Choroid plexus epithelial cell (primary cell): ENCODE data around the gene SCNN1G.

ENCODE experiments used
- DNase-seq: peaks from one replicate; pipeline ENCODE4 v3.0.0-alpha.2; 2010; ENCODE audit warnings: low read depth
- H3K4me3 ChIP-seq: 2 replicates; pipeline ENCODE4 v1.5.1; 2011; ENCODE audit warnings: low read depth, mild to moderate bottlenecking, control low read depth, low read length, moderate library complexity
- TF ChIP-seq, protein P1 (sequence below): conservative IDR thresholded peaks from 2 replicates; pipeline ENCODE4 v1.5.1; 2011; ENCODE audit warnings: low read depth, mild to moderate bottlenecking, control low read depth, inconsistent platforms, low read length, moderate library complexity

Gene SCNN1G

DNA sequence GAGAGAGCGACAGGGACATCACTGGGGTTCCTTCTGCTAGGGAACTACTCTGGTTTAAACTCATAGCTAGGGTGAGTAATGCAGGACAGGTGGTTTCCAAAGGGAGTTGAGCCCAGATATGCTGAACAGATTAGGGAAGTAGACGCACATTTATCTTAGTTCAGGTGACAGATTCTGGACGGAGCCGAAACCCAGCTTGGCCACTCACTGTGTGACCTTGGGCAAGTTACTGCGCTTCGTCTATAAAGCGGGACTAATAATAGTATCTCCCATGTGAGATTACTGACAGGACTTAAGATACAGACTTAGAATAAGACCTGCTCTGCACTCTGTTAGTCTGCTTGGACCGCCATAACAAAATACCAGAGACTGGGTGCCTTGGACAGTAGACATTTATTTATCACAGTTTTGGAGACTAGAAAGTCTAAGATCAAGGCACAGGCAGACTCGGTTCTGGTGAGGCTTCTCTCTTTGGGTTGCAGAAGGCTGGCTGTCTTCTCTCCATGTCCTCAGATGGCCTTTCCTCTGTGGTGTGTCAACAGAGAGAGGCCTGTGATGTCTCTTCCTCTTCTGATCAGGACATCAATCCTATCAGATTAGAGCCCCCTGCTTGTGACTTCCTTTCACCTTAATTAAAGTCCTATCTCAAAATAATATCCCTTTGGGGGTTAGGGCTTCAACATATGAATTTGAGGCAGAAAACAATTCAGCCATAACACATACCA is 12.1 kb downstream of the SCNN1G start:
- TF ChIP-seq, protein P1, sequence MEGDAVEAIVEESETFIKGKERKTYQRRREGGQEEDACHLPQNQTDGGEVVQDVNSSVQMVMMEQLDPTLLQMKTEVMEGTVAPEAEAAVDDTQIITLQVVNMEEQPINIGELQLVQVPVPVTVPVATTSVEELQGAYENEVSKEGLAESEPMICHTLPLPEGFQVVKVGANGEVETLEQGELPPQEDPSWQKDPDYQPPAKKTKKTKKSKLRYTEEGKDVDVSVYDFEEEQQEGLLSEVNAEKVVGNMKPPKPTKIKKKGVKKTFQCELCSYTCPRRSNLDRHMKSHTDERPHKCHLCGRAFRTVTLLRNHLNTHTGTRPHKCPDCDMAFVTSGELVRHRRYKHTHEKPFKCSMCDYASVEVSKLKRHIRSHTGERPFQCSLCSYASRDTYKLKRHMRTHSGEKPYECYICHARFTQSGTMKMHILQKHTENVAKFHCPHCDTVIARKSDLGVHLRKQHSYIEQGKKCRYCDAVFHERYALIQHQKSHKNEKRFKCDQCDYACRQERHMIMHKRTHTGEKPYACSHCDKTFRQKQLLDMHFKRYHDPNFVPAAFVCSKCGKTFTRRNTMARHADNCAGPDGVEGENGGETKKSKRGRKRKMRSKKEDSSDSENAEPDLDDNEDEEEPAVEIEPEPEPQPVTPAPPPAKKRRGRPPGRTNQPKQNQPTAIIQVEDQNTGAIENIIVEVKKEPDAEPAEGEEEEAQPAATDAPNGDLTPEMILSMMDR, result no peak
- H3K4me3 ChIP-seq, result no peak overlapping the region
- DNase-seq, result no peak

DNA sequence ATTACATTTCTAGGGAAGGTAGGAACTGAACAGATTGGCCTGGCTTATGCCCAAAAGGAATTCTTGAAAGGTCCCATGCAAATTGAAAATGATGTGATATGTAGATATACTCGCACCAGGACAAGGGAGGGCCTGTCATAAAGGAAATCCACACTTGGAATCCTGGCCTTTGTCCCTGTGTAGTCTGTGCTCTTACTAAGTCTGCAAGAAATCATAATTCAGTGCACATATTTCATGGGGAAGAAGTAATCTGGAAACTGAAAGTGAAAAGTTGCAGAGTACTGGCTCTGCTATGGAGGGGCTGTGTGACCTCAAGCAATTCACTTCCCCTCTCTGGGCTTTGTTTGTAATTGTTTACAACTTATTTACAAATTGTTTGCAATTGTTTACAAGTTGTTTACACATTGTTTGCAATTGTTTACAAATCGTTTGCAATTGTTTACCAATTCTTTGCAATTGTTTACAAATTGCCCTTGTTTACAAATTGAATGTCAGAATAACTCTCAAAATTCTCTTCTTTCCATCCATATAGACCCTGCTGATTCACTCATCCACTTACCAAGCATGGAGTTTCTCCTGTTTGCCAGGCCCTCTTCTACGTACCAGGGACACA is 12.9 kb downstream of the SCNN1G start:
- H3K4me3 ChIP-seq, result no peak overlapping the region
- DNase-seq, result no peak
- TF ChIP-seq, protein P1, result no peak

DNA sequence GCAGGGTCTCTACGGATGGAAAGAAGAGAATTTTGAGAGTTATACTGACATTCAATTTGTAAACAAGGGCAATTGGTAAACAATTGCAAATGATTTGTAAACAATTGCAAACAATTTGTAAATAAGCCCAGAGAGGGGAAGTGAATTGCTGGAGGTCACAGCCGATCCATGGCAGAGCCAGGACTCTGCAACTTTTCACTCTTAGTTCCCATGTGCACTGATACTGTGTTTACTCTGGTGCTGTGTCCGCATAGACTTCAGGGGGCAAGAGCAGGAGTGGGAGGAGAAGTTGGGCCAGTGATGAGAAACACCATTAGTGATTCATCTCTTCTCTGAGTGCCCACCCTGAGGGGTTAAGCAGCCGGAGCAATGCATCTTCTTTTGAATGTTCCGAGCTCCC is 14.0 kb downstream of the SCNN1G start:
- TF ChIP-seq, protein P1, result no peak
- no peak overlapping the region for H3K4me3 ChIP-seq
- DNase-seq, result no peak

DNA sequence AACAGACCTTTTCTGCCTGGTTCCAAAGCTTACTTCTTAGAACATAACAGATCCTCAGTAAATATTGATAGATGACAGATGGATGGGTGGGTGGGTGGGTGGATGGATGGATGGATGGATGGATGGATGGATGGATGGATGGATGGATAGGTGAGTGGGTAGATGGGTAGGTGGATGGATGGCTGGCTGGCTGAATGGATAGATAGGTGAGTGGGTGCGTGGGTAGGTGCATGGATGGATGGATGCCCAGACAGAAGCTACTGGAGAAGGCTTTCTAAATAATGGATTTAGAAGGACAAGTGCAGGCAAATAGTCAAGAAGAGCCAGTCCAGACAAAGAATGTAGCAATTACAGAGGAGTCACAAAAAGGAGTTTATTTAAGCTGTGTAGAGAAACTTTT is 19.6 kb downstream of the SCNN1G start:
- TF ChIP-seq, protein P1, result no peak
- no peak overlapping the region for H3K4me3 ChIP-seq
- DNase-seq, result no peak

DNA sequence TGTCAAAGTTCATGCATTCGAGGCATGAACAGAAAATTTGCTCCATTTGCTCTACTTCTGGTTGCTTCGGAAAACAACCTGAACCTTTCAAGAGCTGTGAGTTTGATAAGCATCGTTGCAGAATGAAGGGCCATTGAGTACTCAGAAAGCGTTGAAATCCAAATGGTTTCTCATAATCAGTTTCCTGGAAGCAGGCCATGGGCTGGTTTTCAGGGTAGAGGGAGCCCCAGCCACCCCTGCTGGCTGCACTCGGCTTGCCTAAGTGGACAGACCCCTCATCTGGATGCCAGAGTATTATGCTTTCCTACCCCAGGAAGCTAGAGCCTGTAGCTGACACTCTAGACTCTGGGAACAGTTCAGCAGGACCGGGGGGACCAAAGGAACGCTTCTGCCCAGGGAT is 24.4 kb downstream of the SCNN1G start:
- H3K4me3 ChIP-seq, result no peak overlapping the region
- TF ChIP-seq, protein P1, result no peak
- no peak for DNase-seq

DNA sequence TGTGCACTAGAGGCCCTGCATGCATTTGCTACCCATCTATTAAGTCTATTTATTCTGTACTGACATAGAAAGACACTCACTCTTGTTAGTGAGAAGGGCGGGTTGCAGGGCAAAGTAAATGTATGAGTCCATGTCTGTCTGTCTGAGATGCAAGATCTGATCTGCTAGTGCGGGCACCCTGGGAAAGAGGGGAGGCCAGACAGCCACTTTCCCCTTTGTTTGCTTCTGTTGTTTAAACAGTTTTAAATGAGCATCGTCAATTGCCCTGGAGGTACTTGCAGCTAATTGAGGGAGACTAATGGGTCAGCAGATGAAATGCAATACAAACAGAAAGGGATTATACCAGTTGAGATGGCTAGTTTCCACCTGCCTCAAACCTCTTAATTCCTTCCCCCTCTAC is 24.9 kb downstream of the SCNN1G start:
- TF ChIP-seq, protein P1, result no peak
- H3K4me3 ChIP-seq, result no peak overlapping the region
- DNase-seq, result no peak

DNA sequence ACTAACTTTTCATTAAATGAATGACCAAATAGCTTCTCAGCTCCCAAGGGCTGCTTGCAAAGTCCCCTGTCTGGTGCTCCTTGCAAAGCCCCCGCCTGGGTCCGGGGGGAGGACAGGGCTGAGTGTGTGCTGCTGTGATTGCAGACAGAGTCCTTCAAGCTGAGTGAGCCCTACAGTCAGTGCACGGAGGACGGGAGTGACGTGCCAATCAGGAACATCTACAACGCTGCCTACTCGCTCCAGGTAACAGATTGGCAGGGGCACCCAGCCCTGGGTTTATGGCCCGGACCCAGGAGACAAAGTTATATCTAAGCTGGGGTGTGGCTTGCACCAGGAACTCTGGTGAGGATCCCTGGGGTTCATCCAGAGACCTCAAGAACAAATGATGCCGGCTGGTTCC is 27.1 kb downstream of the SCNN1G start:
- H3K4me3 ChIP-seq, result no peak overlapping the region
- TF ChIP-seq, protein P1, result no peak
- DNase-seq, result no peak
